Measurements from ENCODE around the gene NDRG2.
"Not testable (repeated sequence)": the region's sequence is repeated elsewhere in the genome, so short reads cannot be mapped to it uniquely, and the experiment has no call there.

The NDRG2 gene

GRCh38 chr14:21040941-21041340 lies 16.1 kb upstream of the NDRG2 start:
- not testable (repeated sequence) for H3K9me3 ChIP-seq (ENCODE audit: insufficient read depth, low read depth, low read length); H3K4me3 ChIP-seq (ENCODE audit: low read length); H3K9ac ChIP-seq (ENCODE audit: low read depth, low read length); H3K27me3 ChIP-seq (ENCODE audit: insufficient read depth, low read length); H3K36me3 ChIP-seq (ENCODE audit: insufficient read depth, low read length); H3K27ac ChIP-seq (ENCODE audit: low read depth, low read length)
- 92% methylated on average over 3 of the region's 3 CpGs for WGBS
- peaks cover 16% of the 10 kb centered on the region for H3K4me1 ChIP-seq (ENCODE audit: insufficient read depth, low read length)

- no peak overlapping the region for H3K9ac ChIP-seq (ENCODE audit: low read depth, low read length)
- H3K4me3 ChIP-seq (ENCODE audit: low read length) = no peak overlapping the region
- H3K9me3 ChIP-seq (ENCODE audit: insufficient read depth, low read depth, low read length) = no peaks in the 10 kb centered on the region
- no peaks in the 10 kb centered on the region for H3K36me3 ChIP-seq (ENCODE audit: insufficient read depth, low read length)
- no peaks in the 10 kb centered on the region for H3K27me3 ChIP-seq (ENCODE audit: insufficient read depth, low read length)
- peaks cover 16% of the 10 kb centered on the region for H3K4me1 ChIP-seq (ENCODE audit: insufficient read depth, low read length)
- 78% methylated on average over 8 of the region's 8 CpGs for WGBS
- no peak overlapping the region for H3K27ac ChIP-seq (ENCODE audit: low read depth, low read length)
Measured at GRCh38 chr14:21040370-21040925, 15.6 kb upstream of the NDRG2 start.

- Histone ChIP-seq H3K36me3 (ENCODE audit: insufficient read depth, low read length) (no peaks in the 10 kb centered on the region), H3K4me3 (ENCODE audit: low read length) (no peak overlapping the region), H3K27ac (ENCODE audit: low read depth, low read length) (no peak overlapping the region), H3K9ac (ENCODE audit: low read depth, low read length) (no peak overlapping the region), H3K9me3 (ENCODE audit: insufficient read depth, low read depth, low read length) (no peaks in the 10 kb centered on the region), H3K4me1 (ENCODE audit: insufficient read depth, low read length) (peaks cover 16% of the 10 kb centered on the region), H3K27me3 (ENCODE audit: insufficient read depth, low read length) (no peaks in the 10 kb centered on the region)
- 61% methylated on average over 6 of the region's 8 CpGs for WGBS
Measured at GRCh38 chr14:21039585-21040369, 14.9 kb upstream of the NDRG2 start.

- no peak overlapping the region; the same call in 1 of the 2 replicates for H3K9ac ChIP-seq (ENCODE audit: low read depth, low read length)
- no peaks in the 10 kb centered on the region for H3K27me3 ChIP-seq (ENCODE audit: insufficient read depth, low read length)
- WGBS = 37% methylated on average over 7 of the region's 10 CpGs
- H3K27ac ChIP-seq (ENCODE audit: low read depth, low read length) = no peak overlapping the region
- H3K4me1 ChIP-seq (ENCODE audit: insufficient read depth, low read length) = peaks cover 16% of the 10 kb centered on the region
- H3K36me3 ChIP-seq (ENCODE audit: insufficient read depth, low read length) = no peaks in the 10 kb centered on the region
- H3K9me3 ChIP-seq (ENCODE audit: insufficient read depth, low read depth, low read length) = no peaks in the 10 kb centered on the region
- H3K4me3 ChIP-seq (ENCODE audit: low read length) = no peak overlapping the region
Measured at GRCh38 chr14:21038441-21039422, 13.9 kb upstream of the NDRG2 start.

- H3K27me3 ChIP-seq (ENCODE audit: insufficient read depth, low read length) = peaks cover 4% of the 10 kb centered on the region; the same call in 1 of the 2 replicates
- no peak overlapping the region for H3K4me3 ChIP-seq (ENCODE audit: low read length)
- H3K9ac ChIP-seq (ENCODE audit: low read depth, low read length) = no peak overlapping the region
- H3K27ac ChIP-seq (ENCODE audit: low read depth, low read length) = no peak overlapping the region
- WGBS = 98% methylated on average over 3 of the region's 3 CpGs
- peaks cover 16% of the 10 kb centered on the region for H3K4me1 ChIP-seq (ENCODE audit: insufficient read depth, low read length)
- H3K9me3 ChIP-seq (ENCODE audit: insufficient read depth, low read depth, low read length) = no peaks in the 10 kb centered on the region
- H3K36me3 ChIP-seq (ENCODE audit: insufficient read depth, low read length) = no peaks in the 10 kb centered on the region
Measured at GRCh38 chr14:21037156-21037555, 12.3 kb upstream of the NDRG2 start.

GRCh38 chr14:21036751-21037150 lies 11.9 kb upstream of the NDRG2 start:
- no peak overlapping the region for H3K27ac ChIP-seq (ENCODE audit: low read depth, low read length)
- 90% methylated on average over 7 of the region's 7 CpGs for WGBS
- H3K36me3 ChIP-seq (ENCODE audit: insufficient read depth, low read length) = no peaks in the 10 kb centered on the region
- H3K4me3 ChIP-seq (ENCODE audit: low read length) = no peak overlapping the region
- peaks cover 6% of the 10 kb centered on the region; the same call in 1 of the 2 replicates for H3K27me3 ChIP-seq (ENCODE audit: insufficient read depth, low read length)
- peaks cover 16% of the 10 kb centered on the region for H3K4me1 ChIP-seq (ENCODE audit: insufficient read depth, low read length)
- no peak overlapping the region for H3K9ac ChIP-seq (ENCODE audit: low read depth, low read length)
- H3K9me3 ChIP-seq (ENCODE audit: insufficient read depth, low read depth, low read length) = no peaks in the 10 kb centered on the region

- H3K4me3 ChIP-seq (ENCODE audit: low read length) = no peak within 1 kb of the TSS
- WGBS = 86% methylated on average over 5 of the region's 5 CpGs
- H3K9me3 ChIP-seq (ENCODE audit: insufficient read depth, low read depth, low read length) = no peaks in the 10 kb centered on the region
- H3K4me1 ChIP-seq (ENCODE audit: insufficient read depth, low read length) = peaks cover 13% of the 10 kb centered on the region
- no peaks in the 10 kb centered on the region for H3K36me3 ChIP-seq (ENCODE audit: insufficient read depth, low read length)
- H3K9ac ChIP-seq (ENCODE audit: low read depth, low read length) = no peak within 1 kb of the TSS
- peaks cover 6% of the 10 kb centered on the region; the same call in 1 of the 2 replicates for H3K27me3 ChIP-seq (ENCODE audit: insufficient read depth, low read length)
- H3K27ac ChIP-seq (ENCODE audit: low read depth, low read length) = no peak within 1 kb of the TSS
Measured at GRCh38 chr14:21034707-21035106, 9.8 kb upstream of the NDRG2 start, which contains the start of gene RNASE13. Gene RNASE13, minus strand, starts transcription at chr14:21034807. Its CDS starts 519 bp downstream, at chr14:21034288.

- peaks cover 6% of the 10 kb centered on the region; the same call in 1 of the 2 replicates for H3K27me3 ChIP-seq (ENCODE audit: insufficient read depth, low read length)
- WGBS = 89% methylated on average over 4 of the region's 4 CpGs
- no peaks in the 10 kb centered on the region for H3K9me3 ChIP-seq (ENCODE audit: insufficient read depth, low read depth, low read length)
- no peaks in the 10 kb centered on the region for H3K4me1 ChIP-seq (ENCODE audit: insufficient read depth, low read length)
- no peak overlapping the region for H3K9ac ChIP-seq (ENCODE audit: low read depth, low read length)
- no peak overlapping the region for H3K27ac ChIP-seq (ENCODE audit: low read depth, low read length)
- no peak overlapping the region for H3K4me3 ChIP-seq (ENCODE audit: low read length)
- H3K36me3 ChIP-seq (ENCODE audit: insufficient read depth, low read length) = no peaks in the 10 kb centered on the region
Measured at GRCh38 chr14:21033133-21033698, 8.4 kb upstream of the NDRG2 start.

GRCh38 chr14:21032326-21033132 lies 7.7 kb upstream of the NDRG2 start:
- no peak overlapping the region for H3K9ac ChIP-seq (ENCODE audit: low read depth, low read length)
- no peak overlapping the region for H3K4me3 ChIP-seq (ENCODE audit: low read length)
- H3K36me3 ChIP-seq (ENCODE audit: insufficient read depth, low read length) = no peaks in the 10 kb centered on the region
- peaks cover 6% of the 10 kb centered on the region; the same call in 1 of the 2 replicates for H3K27me3 ChIP-seq (ENCODE audit: insufficient read depth, low read length)
- 85% methylated on average over 5 of the region's 5 CpGs for WGBS
- no peaks in the 10 kb centered on the region for H3K4me1 ChIP-seq (ENCODE audit: insufficient read depth, low read length)
- no peaks in the 10 kb centered on the region for H3K9me3 ChIP-seq (ENCODE audit: insufficient read depth, low read depth, low read length)
- no peak overlapping the region for H3K27ac ChIP-seq (ENCODE audit: low read depth, low read length)

GRCh38 chr14:21030531-21030930 lies 5.7 kb upstream of the NDRG2 start:
- WGBS = 90% methylated on average over 12 of the region's 12 CpGs
- Histone ChIP-seq H3K27me3 (ENCODE audit: insufficient read depth, low read length) (peaks cover 14% of the 10 kb centered on the region), H3K4me1 (ENCODE audit: insufficient read depth, low read length) (peaks cover 15% of the 10 kb centered on the region), H3K9ac (ENCODE audit: low read depth, low read length) (no peak overlapping the region), H3K36me3 (ENCODE audit: insufficient read depth, low read length) (no peaks in the 10 kb centered on the region), H3K9me3 (ENCODE audit: insufficient read depth, low read depth, low read length) (no peaks in the 10 kb centered on the region), H3K4me3 (ENCODE audit: low read length) (no peak overlapping the region), H3K27ac (ENCODE audit: low read depth, low read length) (no peak overlapping the region)
